Measurements from ENCODE around the gene ECE1. TPM values are rescaled to one million over a fixed set of nuclear protein-coding genes. Genes with fewer than 3 reads are reported as not detected.

ECE1 gene
- total RNA-seq, 1 donor from 2014 or later = 131 TPM

DNA sequence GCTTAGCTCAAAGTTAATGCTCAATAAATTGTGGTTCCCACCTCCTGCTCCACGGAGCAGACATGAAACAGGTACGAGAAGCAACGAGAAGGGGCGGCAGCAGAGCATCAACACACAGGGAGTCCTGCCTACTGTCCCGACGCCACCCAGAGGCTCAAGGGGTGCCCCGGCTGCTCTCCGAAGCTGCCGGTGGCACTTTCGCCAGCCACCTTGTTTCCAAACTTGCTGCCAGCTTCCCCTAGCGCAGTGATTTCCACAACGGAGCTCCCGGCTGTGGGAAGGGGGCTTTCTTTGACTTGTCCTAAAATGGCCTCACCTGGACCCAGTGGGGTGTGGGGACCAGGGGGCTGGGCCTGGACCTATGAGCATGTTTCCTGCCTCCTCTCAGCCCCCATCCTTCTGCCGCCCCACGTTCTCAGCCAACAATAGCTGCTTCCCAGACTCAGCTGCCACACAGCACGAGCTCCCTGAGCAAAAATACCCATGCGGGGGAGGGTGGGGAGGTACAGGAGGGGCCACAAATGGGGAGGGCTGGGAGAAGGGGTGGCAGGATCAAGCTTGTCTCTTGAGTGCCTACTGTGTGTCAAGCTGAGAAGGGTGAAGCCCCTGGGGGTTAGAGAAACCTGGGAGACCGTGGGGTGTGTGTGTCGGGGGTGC lies 35.6 kb upstream of the ECE1 start:
- DNase-seq (ENCODE audit: low spot score) = no peak

DNA sequence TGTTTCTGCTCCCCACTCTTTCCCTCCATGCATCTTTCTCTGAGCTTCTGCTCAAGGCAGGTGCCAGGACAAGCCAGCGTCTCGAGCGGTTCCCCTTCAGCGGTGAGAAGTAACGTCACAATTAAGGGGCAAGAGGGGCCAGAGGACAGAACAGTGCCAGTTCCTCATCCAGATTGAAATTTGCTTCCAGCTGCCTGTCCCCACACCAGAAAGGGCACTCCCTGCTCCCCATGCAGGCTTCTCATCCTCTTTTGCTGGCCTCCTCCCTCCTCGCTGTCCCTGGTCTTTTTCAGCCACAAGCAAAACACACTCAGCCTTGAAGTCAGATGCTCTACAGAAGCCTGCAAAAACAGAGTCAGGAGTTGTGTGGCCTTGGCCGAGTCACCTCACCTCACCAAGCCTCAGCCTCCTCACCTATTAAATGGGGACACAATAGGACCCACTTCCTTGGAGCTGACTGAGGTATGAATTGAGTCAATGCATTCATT lies 35.0 kb upstream of the ECE1 start:
- no peak for DNase-seq (ENCODE audit: low spot score)

DNA sequence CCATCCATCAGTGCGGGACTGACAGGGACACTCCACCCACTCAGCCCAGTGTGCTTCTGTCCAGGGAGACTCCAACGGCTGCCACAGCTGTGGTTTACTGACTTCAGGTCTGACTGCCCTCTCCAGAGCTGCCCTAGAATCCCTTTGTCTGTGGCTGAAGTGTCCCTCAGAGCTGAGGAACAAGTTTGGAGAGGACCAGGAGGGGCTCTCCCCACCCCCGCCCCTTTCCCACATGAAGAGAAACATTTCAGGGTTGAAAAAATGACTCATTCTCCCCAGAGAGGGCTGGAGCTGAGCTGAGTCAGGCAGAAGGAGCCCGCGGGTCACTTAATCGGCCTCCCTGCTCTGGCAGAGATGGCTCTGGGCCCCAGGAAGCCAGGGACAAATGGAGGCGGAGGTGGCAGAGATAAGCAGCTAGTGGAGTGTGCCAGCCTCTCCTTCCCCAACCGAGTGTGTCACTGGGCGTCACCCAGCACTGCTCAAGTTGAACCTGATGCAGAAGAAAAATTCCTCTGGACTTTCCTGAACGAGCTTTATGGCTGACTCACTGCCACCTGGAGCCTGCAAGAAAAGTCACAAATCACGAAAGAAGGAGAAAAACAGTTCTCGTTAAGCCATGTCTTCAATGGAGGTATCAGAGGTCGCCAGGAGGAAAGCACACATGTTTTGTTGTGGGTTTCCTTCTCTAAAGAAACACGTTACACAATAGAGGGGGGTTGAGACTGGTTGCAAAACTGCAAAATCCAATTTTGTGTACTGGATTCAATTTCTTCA lies 34.3 kb upstream of the ECE1 start:
- DNase-seq (ENCODE audit: low spot score) = peak; percentile 82

DNA sequence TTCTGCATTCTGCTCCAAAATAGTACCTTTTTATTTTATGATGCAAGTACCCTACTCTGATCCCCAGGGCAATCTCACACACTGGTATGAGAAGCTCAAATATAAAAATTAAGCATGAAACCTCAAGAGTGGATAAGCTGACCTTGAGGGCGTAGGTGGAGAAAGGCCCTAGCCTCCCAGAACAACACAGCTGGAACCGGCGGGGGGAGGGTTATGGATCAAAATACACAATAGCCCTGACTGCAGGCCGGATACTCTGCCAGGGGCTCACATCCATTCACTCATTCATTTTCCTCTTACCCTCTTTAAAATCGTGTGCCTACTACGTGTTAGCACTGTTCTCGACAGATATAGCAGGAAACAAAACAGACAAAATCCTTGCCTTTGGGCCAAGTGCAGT lies 32.8 kb upstream of the ECE1 start:
- no peak for DNase-seq (ENCODE audit: low spot score)

DNA sequence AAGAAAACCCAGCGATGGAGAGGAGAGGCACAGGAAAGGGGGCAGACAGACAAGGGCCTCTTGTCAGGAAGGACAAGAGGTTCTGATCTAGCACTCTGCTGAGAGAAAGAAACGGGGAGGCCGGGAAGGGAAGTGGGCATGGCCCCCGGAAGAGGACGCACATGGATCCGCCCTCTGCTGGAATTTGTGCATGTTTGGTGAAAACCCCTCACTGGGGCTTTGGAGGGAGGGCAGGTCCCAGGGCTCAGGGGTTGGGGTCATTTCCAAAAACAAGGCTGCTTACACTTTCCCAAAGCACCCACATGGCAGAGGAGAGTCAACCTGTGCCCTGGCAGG lies 32.4 kb upstream of the ECE1 start:
- DNase-seq (ENCODE audit: low spot score) = no peak

DNA sequence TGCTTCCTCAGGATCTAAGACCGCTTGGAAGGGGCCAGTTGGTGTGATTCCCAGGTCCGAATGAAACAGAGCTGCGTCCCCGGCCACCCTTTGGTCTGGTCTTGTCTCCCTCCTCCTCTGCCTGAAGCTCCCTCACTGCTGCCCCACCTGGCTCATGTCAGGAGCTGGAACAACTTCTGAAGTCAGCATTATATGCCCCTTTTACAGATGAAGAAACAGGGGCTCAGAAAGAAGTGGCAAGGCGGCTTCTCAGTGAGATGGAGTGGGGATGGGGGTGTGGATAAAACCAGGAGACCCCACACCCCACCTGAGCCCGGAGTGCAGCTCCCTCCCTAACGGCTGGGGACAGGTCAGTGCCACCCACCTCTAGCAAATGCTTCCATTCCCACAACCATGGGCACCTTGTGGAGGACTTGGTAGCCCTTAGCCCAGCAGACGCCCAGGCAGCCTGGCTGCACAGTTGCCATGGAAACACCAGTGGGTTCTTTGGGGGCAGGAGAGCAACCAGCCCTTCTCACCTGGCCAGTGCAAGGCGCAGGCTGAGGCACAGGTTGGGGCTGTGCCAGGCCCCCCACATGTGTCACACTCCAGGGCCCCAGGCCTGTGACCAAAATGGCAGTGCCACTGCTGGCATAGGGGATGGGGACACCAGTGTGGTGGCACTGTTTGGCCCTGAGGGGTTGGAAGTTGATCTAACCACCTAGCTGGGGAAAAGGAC lies 31.9 kb upstream of the ECE1 start:
- no peak for DNase-seq (ENCODE audit: low spot score)

DNA sequence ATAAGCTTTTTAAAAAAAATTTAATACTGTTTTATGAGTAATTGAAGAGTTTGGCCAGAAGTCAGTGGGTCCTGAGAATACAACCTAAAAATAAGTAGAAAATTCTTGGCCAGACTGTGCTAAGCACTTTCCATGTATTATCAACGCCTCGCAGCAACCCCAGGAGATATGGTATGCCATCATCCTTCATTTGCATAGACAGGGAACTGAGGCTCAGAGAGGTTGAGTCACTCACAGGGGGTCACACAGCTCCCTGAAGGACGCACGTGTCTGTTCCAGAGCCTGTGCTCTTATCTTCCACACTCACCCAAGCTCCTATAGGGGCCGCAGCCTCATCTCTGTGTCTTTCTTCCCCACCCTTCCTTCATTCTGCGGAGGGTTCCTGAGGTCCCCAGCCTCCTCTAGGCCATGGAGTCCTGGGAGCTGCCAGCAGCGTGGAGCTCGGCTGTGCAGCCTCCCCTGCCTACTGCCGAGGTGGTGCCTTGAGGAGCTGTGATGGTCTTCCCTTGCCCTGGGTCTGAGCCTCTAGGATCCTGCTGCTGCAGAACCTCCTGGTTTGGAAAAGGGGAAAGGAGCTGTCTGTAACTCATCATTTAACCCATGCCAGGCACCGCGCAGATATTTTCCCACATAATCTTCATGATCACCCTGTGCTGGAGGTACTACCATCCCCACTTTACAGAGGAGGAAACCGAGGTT lies 30.3 kb upstream of the ECE1 start:
- no peak for DNase-seq (ENCODE audit: low spot score)

DNA sequence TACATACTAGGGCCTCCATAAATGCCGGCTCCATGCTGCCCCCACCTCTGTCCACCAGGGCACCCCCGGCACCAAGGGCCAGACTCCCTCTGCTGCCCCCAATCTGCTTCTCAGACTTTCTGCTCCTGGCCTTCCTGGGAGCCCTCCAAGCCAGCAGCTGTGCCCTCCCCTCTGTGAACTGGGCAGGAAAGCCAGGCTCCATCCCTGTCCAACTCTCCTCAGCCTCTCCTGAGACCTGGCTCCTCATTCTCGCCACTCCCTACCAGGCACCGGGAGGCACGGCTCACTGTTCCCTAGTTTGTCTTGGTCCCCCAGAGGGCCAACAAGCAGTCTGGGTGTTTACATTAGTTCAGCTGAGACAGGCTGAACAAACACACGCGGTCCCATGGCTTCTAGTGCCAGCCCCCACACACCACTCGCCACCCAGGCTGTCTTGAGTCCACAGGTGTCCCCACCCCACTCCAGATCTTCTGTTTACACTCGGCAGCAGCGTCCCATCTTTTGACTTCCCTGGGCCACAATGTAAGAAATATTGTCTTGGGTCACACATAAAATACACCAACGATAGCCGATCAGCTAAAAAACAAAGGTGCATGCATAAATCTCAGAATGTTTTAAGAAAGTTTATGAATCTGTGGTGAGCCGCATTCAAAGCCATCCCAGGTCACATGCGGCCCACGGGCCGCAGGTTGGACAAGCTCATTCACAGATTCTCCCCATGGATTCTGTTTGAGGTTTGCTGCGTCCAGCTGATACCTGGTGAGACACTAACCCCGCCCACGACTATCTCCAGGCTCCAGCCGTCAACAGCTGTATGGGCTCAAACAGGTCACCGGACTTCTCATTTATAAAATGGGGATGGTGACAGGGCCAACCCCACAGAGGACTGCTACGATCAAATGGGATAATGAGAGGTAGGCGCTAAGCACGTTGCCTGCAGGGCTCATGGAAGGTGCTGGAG lies 29.5 kb upstream of the ECE1 start:
- DNase-seq (ENCODE audit: low spot score) = no peak

DNA sequence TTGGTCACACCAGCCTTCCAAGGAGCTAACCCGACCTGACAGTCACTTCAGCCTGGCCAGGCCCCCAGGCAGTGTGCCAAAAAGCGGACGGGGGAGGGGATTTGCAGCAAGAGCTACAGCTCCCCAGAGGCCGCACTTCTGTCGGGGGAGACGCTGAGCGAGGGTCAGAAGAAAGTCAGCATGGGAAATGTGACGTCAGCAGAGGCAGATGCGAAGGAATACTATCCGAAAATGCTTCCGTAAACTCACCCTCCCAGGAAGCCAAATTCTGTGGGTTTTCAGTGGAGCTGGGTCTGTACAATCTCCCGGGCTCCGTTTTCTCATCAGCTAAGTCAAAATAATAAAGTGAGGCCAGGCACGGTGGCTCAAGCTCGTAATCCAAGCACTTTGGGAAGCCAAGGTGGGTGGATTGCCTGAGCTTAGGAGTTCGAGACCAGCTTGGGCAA lies 28.5 kb upstream of the ECE1 start:
- peak; percentile 90 for DNase-seq (ENCODE audit: low spot score)

DNA sequence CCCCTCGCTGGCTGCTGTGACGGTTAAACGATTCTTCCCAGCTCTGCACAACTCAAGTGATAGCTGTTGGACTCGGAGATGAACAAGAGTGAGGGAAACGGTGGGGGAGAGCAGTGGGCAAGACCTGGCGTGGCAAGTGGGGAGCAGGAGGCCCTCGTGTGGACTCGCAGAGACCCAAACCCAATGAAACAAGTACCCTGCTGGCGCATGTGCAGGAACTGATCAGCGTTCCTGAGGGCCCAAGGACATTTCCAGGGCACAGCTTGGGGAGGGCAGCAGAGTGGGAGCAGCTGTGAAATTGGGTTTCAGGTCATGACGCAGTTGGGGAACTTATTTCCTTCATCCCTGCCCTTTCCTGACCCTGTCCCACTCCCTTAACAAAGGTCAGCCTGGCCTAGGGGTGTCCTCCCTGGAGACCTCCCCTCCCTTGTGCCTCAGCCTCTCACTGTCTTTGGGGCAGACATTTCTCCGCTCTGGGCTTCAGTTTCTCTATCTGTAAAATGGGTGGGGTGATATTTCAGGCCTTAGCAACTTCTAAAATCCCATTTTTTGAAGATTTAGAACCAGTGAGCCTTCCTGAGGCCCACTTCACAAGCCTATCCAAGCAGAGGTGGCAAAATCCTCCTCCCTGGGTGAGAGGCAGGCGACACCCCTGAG lies 27.9 kb upstream of the ECE1 start:
- no peak for DNase-seq (ENCODE audit: low spot score)

DNA sequence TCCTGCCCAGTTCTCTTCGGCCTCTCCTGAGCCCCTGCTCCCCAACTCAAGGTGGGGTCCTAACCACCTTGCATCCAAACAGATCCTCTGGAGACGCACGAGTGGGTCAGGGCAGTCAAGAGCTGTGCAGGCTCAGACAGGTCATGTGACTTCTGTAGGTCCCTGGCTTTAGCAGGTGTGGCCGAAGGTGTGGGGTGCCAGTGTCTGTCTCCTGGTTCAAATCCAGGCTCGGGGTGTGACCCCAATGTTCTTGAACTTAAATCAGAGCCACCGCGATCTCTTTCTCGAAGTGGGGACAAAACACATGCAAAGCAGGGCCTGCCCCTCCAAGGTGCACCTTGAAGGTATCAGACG lies 27.4 kb upstream of the ECE1 start:
- no peak for DNase-seq (ENCODE audit: low spot score)

DNA sequence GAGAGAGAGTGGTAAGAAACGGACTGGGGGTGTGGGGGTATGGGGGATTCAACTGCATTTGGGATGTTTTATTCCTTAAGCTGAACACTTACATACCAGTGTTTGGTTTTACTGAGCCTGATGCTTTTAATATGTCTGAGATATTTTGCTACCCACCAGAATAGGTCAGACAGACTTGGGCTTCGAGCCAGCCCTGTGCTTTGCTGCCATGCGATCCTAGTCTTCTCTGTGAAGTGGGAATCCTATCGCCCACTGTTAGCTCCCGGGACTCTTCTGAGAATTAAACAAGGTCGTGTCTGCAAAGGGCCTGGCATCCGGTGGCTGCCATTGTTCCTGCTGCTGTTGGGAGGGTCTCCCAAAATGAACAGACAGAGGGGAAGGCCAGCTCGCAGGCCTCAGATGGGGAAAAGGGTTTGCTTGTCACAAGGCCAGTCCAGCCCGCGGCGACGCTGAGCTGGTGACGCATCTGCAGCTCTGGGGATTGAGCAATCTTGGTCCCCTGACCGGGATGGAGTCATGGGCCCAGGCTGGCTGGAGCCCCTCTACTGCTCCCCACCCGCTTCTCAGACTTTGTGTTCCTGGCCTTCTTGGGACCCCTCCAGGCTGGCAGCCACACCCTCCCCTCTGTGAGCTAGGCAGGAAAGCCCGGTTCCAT lies 26.9 kb upstream of the ECE1 start:
- peak; percentile 82 for DNase-seq (ENCODE audit: low spot score)

DNA sequence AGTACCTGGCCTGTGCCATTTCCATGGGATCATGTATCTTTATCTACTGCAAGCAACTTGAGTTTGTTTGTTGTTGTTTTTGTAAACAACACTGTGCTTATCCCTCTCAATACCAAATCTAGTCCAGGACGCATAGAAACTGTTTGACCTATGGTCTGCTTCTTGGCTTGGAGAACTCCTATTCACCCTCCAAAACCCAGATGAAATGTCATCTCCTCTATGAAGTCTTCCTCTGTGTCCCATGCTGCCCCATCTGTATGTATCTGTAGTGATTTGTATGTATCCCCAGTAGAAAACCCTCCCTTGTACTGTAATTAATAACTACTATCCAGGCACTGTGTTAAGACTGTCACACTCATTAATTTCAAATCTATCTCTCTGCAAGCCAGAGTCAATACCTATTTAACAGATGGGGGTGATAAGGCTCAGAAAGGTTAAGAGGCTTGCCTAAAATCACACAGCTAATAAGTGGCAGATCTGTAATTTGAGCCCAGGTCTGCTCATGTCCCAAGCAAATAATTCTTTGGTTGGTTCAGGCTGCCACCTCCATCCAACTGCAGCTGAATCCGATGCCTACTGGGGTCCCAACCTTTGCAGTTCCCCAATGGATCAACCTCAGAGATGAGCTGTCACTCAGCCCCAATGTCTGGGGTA lies 24.6 kb upstream of the ECE1 start:
- no peak for DNase-seq (ENCODE audit: low spot score)

DNA sequence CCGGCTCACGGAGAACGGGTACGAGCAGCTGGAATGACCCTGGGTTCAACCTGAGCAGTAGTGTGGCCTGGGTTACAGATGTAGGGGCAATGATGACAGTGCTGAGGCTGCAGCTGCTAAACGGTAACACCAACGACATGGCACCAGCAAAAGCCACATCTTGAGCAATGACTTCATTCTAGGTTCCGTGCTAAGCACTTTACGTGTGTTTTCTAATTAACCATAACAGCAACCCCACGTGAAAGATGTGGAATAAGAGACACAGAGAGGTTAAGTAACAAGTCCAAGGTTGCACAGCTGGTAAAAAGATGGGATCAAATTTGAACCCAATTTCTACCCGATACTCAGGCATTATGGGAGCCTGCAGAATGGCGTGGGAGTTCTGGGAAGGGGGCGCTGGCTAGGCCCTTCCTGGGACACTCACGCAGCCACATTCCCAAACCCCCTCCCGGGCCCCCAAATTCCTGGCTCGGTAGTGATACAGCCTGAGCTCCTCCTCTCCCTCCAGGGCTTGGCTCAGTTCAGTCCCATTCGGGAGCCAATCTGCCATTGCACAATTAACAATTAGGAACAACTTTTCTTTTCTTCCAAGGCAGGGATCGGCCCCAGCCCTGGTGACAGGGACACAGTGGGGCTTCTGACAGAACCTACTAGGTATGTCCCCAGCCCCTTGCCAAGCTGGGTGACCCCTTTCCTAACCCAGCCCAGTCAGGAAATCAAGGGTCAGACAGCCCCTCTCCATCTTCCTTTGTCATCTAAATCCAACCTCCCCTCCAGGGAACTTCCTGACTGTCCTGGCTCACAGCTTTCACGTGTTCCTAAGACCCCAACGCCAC lies 23.8 kb upstream of the ECE1 start:
- DNase-seq (ENCODE audit: low spot score) = no peak

DNA sequence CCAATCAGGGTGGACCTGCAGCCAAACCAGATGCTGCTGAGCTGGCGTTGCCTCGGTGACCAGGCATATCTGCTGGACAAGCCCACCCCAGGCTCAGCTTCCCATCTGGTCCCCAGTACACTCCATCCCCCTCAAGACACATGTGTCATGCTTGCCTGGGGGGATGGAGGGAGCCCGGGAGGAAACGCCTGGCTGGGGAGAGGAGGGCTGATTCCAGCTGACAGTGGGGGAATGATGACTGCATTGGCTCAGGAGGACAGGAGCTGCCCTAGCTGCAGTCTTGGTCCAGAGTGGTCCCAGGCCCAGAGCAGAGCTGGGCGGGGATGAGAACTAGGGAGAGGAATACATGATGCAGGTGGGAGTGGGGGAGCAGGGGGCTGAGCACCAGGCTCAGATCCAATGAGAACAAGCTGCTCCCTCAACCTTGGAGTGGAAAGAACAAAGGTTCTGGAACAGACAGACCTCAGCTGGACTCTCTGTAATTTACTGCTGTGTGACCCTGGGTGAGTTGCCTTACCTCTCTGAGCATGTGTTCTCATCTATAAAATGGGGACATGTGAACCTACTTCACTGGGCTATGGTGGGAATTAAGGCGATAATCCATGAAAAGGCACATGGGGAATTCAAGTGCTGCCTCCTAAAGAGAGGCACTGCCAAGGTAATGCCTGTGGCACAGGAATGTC lies 23.1 kb upstream of the ECE1 start:
- no peak for DNase-seq (ENCODE audit: low spot score)

DNA sequence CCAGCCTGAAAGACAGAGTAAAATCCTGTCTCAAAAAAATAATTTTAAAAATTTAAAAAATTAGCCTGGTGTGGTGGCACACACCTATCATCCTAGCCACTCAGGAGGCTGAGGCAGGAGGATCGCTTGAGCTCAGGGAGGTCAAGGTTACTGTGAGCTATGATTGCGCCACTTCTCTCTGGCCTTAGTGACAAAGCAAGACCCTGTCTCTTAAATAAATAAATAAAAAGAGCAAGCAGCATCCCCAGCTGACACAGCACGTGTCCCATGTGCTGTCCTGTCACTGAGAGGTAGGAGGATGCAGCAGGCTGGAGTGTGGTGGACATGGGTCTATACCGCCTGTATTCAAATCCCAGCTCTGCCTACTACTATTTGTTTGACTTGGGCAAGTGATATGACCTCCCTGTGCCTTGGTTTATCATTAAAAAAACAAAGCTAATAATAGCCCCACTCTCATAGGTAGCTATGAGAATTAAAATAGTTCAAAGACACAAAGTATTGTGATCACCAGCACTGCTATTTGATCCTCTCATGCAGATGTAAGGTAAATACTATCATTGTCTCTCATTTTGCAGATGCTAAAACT lies 22.2 kb upstream of the ECE1 start:
- no peak for DNase-seq (ENCODE audit: low spot score)

DNA sequence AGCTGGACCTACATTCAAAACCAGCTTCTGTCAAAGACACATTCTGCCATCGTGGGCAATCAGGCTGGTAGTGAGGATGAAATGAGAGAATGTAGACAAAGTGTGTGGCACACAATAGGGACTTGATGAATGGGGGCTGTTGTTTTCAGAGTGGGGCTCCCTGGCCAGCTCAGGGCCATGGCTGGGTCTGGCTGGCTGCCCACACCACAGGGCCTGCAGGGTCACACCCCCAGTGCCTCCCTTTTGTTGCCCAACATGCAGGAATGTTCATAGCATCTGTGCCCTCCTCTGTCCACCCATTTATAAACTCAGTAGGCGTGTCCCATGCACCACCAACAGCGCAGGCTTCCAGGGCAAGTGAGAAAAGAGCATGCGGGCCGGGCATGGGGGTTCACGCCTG lies 20.8 kb upstream of the ECE1 start:
- no peak for DNase-seq (ENCODE audit: low spot score)
